IMR-90 (cell line): ENCODE results near the gene RAC3. TPM values are rescaled to one million over a fixed set of nuclear protein-coding genes. Genes with fewer than 3 reads are reported as not detected.

Experiments
- ATAC-seq: fragments of 200-7000 bp; cut with Tn5 transposase; 2 replicates; pipeline ENCODE4 v1.9.1; 2020; ENCODE audit warnings: low read depth, mild to moderate bottlenecking, moderate library complexity
- BruUV-seq: library from RNA; stranded (reverse); fragments of 400-500 nt; replicated peaks from 2 replicates; lab custom pipeline; 2021; lab: Mats Ljungman, UMichigan
- CTCF ChIA-PET: fragments of 300-600 bp; formaldehyde crosslinking; extraction: SDS; loops from one replicate; lab custom pipeline; 2021; ENCODE audit warnings: antibody characterized with exemption; lab: Yijun Ruan, JAX
- POLR2A ChIA-PET: fragments of 300-600 bp; sonication (Branson Sonifier 250); formaldehyde crosslinking; loops from one replicate; lab custom pipeline; 2022; ENCODE audit warnings: antibody characterized with exemption; ENCODE audit not compliant: unreplicated experiment; lab: Charles Lee
- DNase-seq: peaks from one replicate; pipeline ENCODE4 v3.0.0; 2013
- H2AFZ ChIP-seq: replicated peaks from 2 replicates; pipeline ENCODE3; 2013; ENCODE audit warnings: low read length, mild to moderate bottlenecking; ENCODE audit not compliant: poor library complexity
- H2AK5ac ChIP-seq: 2 replicates; pipeline ENCODE4 v1.6.1; 2013; ENCODE audit warnings: low read depth, low read length, inconsistent platforms
- H2AK9ac ChIP-seq: replicated peaks from 2 replicates; pipeline ENCODE3; 2013; ENCODE audit warnings: mild to moderate bottlenecking, low read depth, low read length, moderate library complexity; ENCODE audit not compliant: poor library complexity
- H2BK120ac ChIP-seq: 2 replicates; pipeline ENCODE4 v1.6.1; 2013; ENCODE audit warnings: low read depth, low read length, inconsistent platforms
- H2BK15ac ChIP-seq: 3 replicates; pipeline ENCODE4 v1.6.1; 2013; ENCODE audit warnings: low read depth, low read length, inconsistent platforms
- H2BK20ac ChIP-seq: 2 replicates; pipeline ENCODE4 v1.6.1; 2013; ENCODE audit warnings: low read depth, mild to moderate bottlenecking, inconsistent platforms, low read length, moderate library complexity
- H2BK5ac ChIP-seq: 2 replicates; pipeline ENCODE4 v1.6.1; 2013; ENCODE audit warnings: mild to moderate bottlenecking, low read depth, low read length, inconsistent platforms; ENCODE audit not compliant: poor library complexity, severe bottlenecking
- H3K14ac ChIP-seq: replicated peaks from 2 replicates; pipeline ENCODE4 v1.6.1; 2013; ENCODE audit warnings: low read depth, low read length, inconsistent platforms
- H3K18ac ChIP-seq: 2 replicates; pipeline ENCODE4 v1.6.1; 2013; ENCODE audit warnings: low read depth, low read length, control low read depth
- H3K23ac ChIP-seq: 2 replicates; pipeline ENCODE4 v1.6.1; 2013; ENCODE audit warnings: low read depth, low read length, inconsistent platforms
- H3K27ac ChIP-seq: 2 replicates; pipeline ENCODE4 v1.5.1; 2013; ENCODE audit warnings: mild to moderate bottlenecking, control low read depth, low read length; ENCODE audit not compliant: insufficient read depth
- H3K27me3 ChIP-seq: 2 replicates; pipeline ENCODE4 v1.6.1; 2013; ENCODE audit warnings: low read length; ENCODE audit not compliant: control insufficient read depth, insufficient read depth
- H3K36me3 ChIP-seq: 2 replicates; pipeline ENCODE4 v1.6.1; 2013; ENCODE audit warnings: low read length, mixed read lengths; ENCODE audit not compliant: control insufficient read depth, insufficient read depth
- H3K4ac ChIP-seq: 2 replicates; pipeline ENCODE4 v1.6.1; 2013; ENCODE audit warnings: low read depth, low read length, inconsistent platforms
- H3K4me1 ChIP-seq: 2 replicates; pipeline ENCODE4 v1.6.1; 2013; ENCODE audit warnings: low read length, mixed read lengths; ENCODE audit not compliant: control insufficient read depth, insufficient read depth
- H3K4me2 ChIP-seq: 2 replicates; pipeline ENCODE4 v1.6.1; 2013; ENCODE audit warnings: low read depth, mild to moderate bottlenecking, control low read depth, low read length, moderate library complexity
- H3K4me3 ChIP-seq: 2 replicates; pipeline ENCODE4 v1.5.1; 2013; ENCODE audit warnings: low read depth, mild to moderate bottlenecking, control low read depth, low read length, moderate library complexity; ENCODE audit not compliant: insufficient read depth
- H3K56ac ChIP-seq: 2 replicates; pipeline ENCODE4 v1.6.1; 2013; ENCODE audit warnings: low read length, inconsistent platforms; ENCODE audit not compliant: insufficient read depth; ENCODE audit errors: extremely low read depth
- H3K79me1 ChIP-seq, 2 experiments: 2 replicates each; pipeline ENCODE4 v1.6.1; 2013; ENCODE audit warnings: low read length in 2 of 2, inconsistent platforms in 1 of 2, low read depth in 1 of 2
- H3K9ac ChIP-seq: 2 replicates; pipeline ENCODE4 v1.6.1; 2013; ENCODE audit warnings: low read depth, low read length, control low read depth
- H3K9me1 ChIP-seq: 2 replicates; pipeline ENCODE4 v1.6.1; 2013; ENCODE audit warnings: low read length, inconsistent platforms; ENCODE audit not compliant: insufficient read depth
- H3K9me3 ChIP-seq: 2 replicates; pipeline ENCODE4 v1.6.1; 2013; ENCODE audit warnings: low read length; ENCODE audit not compliant: control insufficient read depth, insufficient read depth
- H4K20me1 ChIP-seq: 2 replicates; pipeline ENCODE4 v1.6.1; 2013; ENCODE audit warnings: low read length, inconsistent platforms; ENCODE audit not compliant: insufficient read depth
- H4K5ac ChIP-seq: 2 replicates; pipeline ENCODE4 v1.6.1; 2013; ENCODE audit warnings: mild to moderate bottlenecking, low read depth, low read length, control low read depth
- H4K8ac ChIP-seq, 2 experiments: 2 replicates each; pipeline ENCODE4 v1.6.1; 2013; ENCODE audit warnings: low read depth in 2 of 2, low read length in 2 of 2, control low read depth in 1 of 2, inconsistent platforms in 1 of 2
- H4K91ac ChIP-seq: 2 replicates; pipeline ENCODE4 v1.6.1; 2013; ENCODE audit warnings: low read depth, low read length, inconsistent platforms; ENCODE audit not compliant: insufficient read depth
- BHLHE40 ChIP-seq: fragments of 150-350 bp; IDR thresholded peaks from 2 replicates; pipeline ENCODE4 v1.6.1; 2016; ENCODE audit warnings: mild to moderate bottlenecking, low read depth, low read length
- MAFK ChIP-seq: IDR thresholded peaks from 2 replicates; pipeline ENCODE4 v1.6.1; 2012; ENCODE audit warnings: low read depth, low read length, improper control_type of control experiment
- MAZ ChIP-seq: IDR thresholded peaks from 2 replicates; pipeline ENCODE4 v1.6.1; 2012; ENCODE audit warnings: low read depth, mild to moderate bottlenecking, low read length, improper control_type of control experiment, moderate library complexity, borderline replicate concordance
- MXI1 ChIP-seq: IDR thresholded peaks from 2 replicates; pipeline ENCODE4 v1.6.1; 2012; ENCODE audit warnings: low read depth, mild to moderate bottlenecking, low read length, moderate library complexity, borderline replicate concordance
- RAD21 ChIP-seq: IDR thresholded peaks from 2 replicates; pipeline ENCODE4 v1.6.1; 2012; ENCODE audit warnings: low read length, improper control_type of control experiment
- RFX5 ChIP-seq: IDR thresholded peaks from 2 replicates; pipeline ENCODE4 v1.8.0; 2012; ENCODE audit warnings: low read depth, mild to moderate bottlenecking, low read length, moderate library complexity
- WGBS, 2 experiments: methylation state at CpG; one replicate each; pipeline versions ENCODE4 v1.1.5 to v1.1.7; 2013; ENCODE audit warnings: missing lambda C conversion rate in 2 of 2; ENCODE audit not compliant: insufficient read length in 1 of 2; ENCODE audit errors: extremely low coverage in 2 of 2; 5-methylcytosine and 5-hydroxymethylcytosine counted together
- dilution Hi-C: fragments of 300-500 bp; cut with HindIII; formaldehyde crosslinking; loops from one replicate; pipeline ENCODE4 v1.14.3; 2018; ENCODE audit warnings: low sequenced_read_pairs; ENCODE audit not compliant: unreplicated experiment
- in situ Hi-C: fragments of 300-500 bp; cut with MboI; formaldehyde crosslinking; loops from 3 replicates; pipeline ENCODE4 v1.14.3; 2019; ENCODE audit warnings: low sequenced_read_pairs, inconsistent platforms, mixed read lengths
- intact Hi-C: fragments of 100-400 bp; cut with micrococcal nuclease; formaldehyde crosslinking; loops from 2 replicates; pipeline ENCODE4 v1.10.0; 2022
- polyA plus RNA-seq, 3 experiments: library from polyadenylated mRNA; depleted of rRNA; stranded (reverse); fragments of >200 nt; gene quantifications; 2 replicates each; pipeline ENCODE4 v1.2.3, GENCODE V29; 2012; ENCODE audit warnings: low replicate concordance in 1 of 3
- total RNA-seq: library from RNA; depleted of rRNA; stranded (reverse); fragments of >200 nt; gene quantifications from 2 replicates; pipeline ENCODE4 v1.2.3, GENCODE V29; 2012
- TF ChIP-seq, protein P1 (sequence below): fragments of 150-350 bp; IDR thresholded peaks from 2 replicates; pipeline ENCODE4 v1.6.1; 2017; ENCODE audit warnings: mild to moderate bottlenecking, antibody characterized with exemption, low read length, low read depth
- TF ChIP-seq, protein P2 (sequence below): fragments of 150-350 bp; IDR thresholded peaks from 2 replicates; pipeline ENCODE4 v1.6.1; 2016; ENCODE audit warnings: low read depth, mild to moderate bottlenecking, low read length, moderate library complexity, borderline replicate concordance

The RAC3 gene
- total and polyA plus RNA-seq, 2 of the 4 experiments (the other 2 are of a cell fraction): 5.7 to 23.4 TPM

DNA sequence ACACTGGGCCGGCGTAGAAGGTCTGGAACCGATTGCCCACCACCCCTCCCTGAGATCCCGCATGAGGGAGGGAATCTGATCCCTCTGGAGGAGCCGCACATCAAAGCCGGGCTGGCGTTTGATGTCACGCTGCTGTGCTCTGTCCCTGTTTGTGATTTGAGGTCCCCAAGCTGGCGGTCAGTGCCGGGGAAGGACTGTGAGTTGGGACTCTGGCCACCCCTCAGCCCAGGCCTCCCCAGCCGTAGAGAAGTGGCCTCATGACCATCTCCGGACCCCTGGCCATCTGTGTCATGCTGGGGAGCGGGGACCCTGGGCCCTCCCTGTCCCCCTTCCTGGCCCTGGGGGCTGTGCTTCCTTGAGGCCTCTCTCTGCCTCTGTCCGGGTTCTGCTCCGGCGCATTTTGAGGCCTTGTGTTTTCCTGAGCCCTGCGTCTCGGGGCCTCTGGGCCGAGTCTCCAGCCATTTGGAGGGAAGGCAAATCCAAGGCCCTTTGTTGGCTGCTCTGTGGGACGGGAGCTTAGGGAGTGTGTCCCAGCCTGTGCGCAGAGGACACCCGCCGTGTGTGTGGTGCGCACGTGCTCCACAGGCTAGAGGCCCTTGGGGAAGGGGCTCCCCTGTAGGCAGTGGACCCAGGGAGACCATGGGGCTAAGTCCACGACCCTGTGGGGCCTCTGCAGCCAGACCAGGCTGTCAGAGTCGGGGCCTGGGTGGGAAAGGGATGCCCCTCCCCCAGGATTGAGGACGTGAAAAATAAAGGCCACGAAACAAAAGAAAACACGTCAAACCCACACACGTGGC is 39.0 kb upstream of the RAC3 start:
- in situ Hi-C loops: no loop called here

More for the DNA sequence above, 39.0 kb upstream of the RAC3 start:
- no peak overlapping the region for H2BK15ac ChIP-seq
- no peak overlapping the region for H3K18ac ChIP-seq
- H2BK20ac ChIP-seq: no peak overlapping the region
- dilution Hi-C loops: no loop called here
- H3K4me2 ChIP-seq: no peak overlapping the region
- peak overlapping the region; percentile 75 for H2AK9ac ChIP-seq
- no peak overlapping the region for H3K4ac ChIP-seq
- H2AK5ac ChIP-seq: no peak overlapping the region
- H2BK120ac ChIP-seq: no peak overlapping the region
- no peaks in the 10 kb centered on the region for H3K9me1 ChIP-seq
- intact Hi-C loops: no loop called here
- H2BK5ac ChIP-seq: no peak overlapping the region
- peaks cover 13% of the 10 kb centered on the region for H3K4me1 ChIP-seq
- peak overlapping the region; percentile 8 for H2AFZ ChIP-seq
- no peak overlapping the region for H4K8ac ChIP-seq
- H3K56ac ChIP-seq: no peak overlapping the region
- no peak overlapping the region for H3K14ac ChIP-seq
- H3K9me3 ChIP-seq: no peaks in the 10 kb centered on the region
- H4K5ac ChIP-seq: no peak overlapping the region
- H3K9ac ChIP-seq: no peak overlapping the region
- no TSS peak for BruUV-seq
- H3K4me3 ChIP-seq: no peak overlapping the region
- H3K79me1 ChIP-seq: peaks cover 9 to 27% of the 10 kb centered on the region in 2 experiments; a peak in 3 of 4 replicates
- TF ChIP-seq MXI1 (no peak), RAD21 (no peak), RFX5 (no peak), MAFK (no peak), BHLHE40 (no peak), MAZ (no peak)
- TF ChIP-seq, protein P1, sequence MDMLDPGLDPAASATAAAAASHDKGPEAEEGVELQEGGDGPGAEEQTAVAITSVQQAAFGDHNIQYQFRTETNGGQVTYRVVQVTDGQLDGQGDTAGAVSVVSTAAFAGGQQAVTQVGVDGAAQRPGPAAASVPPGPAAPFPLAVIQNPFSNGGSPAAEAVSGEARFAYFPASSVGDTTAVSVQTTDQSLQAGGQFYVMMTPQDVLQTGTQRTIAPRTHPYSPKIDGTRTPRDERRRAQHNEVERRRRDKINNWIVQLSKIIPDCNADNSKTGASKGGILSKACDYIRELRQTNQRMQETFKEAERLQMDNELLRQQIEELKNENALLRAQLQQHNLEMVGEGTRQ: no peak
- TF ChIP-seq, protein P2, sequence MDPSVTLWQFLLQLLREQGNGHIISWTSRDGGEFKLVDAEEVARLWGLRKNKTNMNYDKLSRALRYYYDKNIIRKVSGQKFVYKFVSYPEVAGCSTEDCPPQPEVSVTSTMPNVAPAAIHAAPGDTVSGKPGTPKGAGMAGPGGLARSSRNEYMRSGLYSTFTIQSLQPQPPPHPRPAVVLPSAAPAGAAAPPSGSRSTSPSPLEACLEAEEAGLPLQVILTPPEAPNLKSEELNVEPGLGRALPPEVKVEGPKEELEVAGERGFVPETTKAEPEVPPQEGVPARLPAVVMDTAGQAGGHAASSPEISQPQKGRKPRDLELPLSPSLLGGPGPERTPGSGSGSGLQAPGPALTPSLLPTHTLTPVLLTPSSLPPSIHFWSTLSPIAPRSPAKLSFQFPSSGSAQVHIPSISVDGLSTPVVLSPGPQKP: no peak
- H3K36me3 ChIP-seq: peaks cover 13% of the 10 kb centered on the region
- POLR2A ChIA-PET: no interaction called here
- H3K23ac ChIP-seq: no peak overlapping the region
- H3K27me3 ChIP-seq: no peaks in the 10 kb centered on the region
- DNase-seq: no peak
- ATAC-seq: no peak
- H3K27ac ChIP-seq: no peak overlapping the region
- no peak overlapping the region for H4K91ac ChIP-seq
- WGBS, 2 experiments: 91% methylated on average over 8 of the region's 31 CpGs; no CpG with 5 or more reads in 1 of the 2 experiments
- CTCF ChIA-PET: interaction anchor here (1.2 kb wide), 1 partner anchor 33 kb away, joined by 3 read pairs; no protein-coding TSS in a partner anchor
- H4K20me1 ChIP-seq: peaks cover 6% of the 10 kb centered on the region
